ENCODE measurements around the gene C12orf75. TPM values are rescaled to one million over a fixed set of nuclear protein-coding genes. Genes with fewer than 3 reads are reported as not detected.

The C12orf75 gene
- total and polyA plus RNA-seq, 10 of the 15 experiments (the other 5 are each of a cell fraction or from before 2014, with no cell fraction given): 40.7 to 411 (median 159) TPM

DNA sequence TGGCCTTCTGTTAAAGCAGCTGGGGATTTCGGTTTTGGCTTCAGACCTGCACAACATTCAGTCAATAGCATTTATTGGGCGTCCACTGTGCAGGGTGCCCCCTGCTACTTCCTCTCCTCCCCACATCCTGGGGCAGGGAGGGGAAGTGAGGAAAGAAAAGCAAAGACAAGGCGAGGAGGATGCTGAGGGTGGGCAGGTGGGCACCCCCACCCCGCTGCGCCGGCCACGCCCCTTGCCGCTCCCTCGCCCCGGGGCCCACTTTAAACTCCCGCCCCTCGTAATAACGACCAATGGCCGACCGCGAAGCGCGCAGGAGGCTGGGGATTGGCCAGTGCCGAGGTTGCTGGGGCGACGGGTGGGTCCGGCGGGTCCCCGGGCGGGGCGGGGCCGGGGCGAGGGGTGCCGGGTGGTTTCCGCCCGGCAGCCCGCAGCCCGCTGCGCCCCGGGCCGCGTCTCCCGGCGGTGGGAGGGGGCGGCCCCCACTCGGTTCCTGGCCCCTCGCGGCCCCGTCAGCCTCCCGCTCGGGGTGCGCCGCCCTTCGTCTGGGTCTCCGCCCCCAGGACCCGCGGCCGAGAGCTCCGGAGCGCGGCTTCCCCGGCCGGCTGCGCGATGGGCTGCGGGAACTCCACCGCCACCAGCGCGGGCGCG, at the start of gene C12orf75 (continued):
- TF ChIP-seq, protein P1, sequence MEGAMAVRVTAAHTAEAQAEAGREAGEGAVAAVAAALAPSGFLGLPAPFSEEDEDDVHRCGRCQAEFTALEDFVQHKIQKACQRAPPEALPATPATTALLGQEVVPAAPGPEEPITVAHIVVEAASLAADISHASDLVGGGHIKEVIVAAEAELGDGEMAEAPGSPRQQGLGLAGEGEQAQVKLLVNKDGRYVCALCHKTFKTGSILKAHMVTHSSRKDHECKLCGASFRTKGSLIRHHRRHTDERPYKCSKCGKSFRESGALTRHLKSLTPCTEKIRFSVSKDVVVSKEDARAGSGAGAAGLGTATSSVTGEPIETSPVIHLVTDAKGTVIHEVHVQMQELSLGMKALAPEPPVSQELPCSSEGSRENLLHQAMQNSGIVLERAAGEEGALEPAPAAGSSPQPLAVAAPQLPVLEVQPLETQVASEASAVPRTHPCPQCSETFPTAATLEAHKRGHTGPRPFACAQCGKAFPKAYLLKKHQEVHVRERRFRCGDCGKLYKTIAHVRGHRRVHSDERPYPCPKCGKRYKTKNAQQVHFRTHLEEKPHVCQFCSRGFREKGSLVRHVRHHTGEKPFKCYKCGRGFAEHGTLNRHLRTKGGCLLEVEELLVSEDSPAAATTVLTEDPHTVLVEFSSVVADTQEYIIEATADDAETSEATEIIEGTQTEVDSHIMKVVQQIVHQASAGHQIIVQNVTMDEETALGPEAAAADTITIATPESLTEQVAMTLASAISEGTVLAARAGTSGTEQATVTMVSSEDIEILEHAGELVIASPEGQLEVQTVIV (IDR thresholded peaks at IDR 0.05; ENCODE audit: borderline replicate concordance, partially characterized antibody): no peak
- TF ChIP-seq ZNF24 (IDR thresholded peaks at IDR 0.05) (no peak), MTA2 (IDR thresholded peaks at IDR 0.05; ENCODE audit: low read depth) (no peak), EGR1 (IDR thresholded peaks at IDR 0.05; ENCODE audit: borderline replicate concordance in 1 of 2, low read depth in 2 of 2, low read length in 2 of 2) (peak in 1 of 2 experiments; percentile 37; a peak in 1 of 3 replicates), HDGF (IDR thresholded peaks at IDR 0.05) (peak; percentile 66; the same call in 1 of the 2 replicates), RBBP5 (conservative IDR thresholded peaks at IDR 0.05) (no peak), SUPT20H (IDR thresholded peaks at IDR 0.05; ENCODE audit: borderline replicate concordance, control insufficient read depth, low read depth, low read length) (no peak), TCF3 (IDR thresholded peaks at IDR 0.05; ENCODE audit: borderline replicate concordance, insufficient read depth, low read depth, low read length) (0 out of 2 replicates have a peak, but pooled peaks have one; percentile 6), POLR2A (IDR thresholded peaks at IDR 0.05; ENCODE audit: low read depth, low read length) (peak; percentile 65), SIN3A (IDR thresholded peaks at IDR 0.05; ENCODE audit: low read depth, low read length) (peak; percentile 94), ZNF622 (IDR thresholded peaks at IDR 0.05) (no peak), PAX5 (IDR thresholded peaks at IDR 0.05; ENCODE audit: borderline replicate concordance, low read depth, low read length) (peak; percentile 45; the same call in 1 of the 2 replicates), BMI1 (IDR thresholded peaks at IDR 0.05; ENCODE audit: borderline replicate concordance) (peak; percentile 70; the same call in 1 of the 2 replicates)
- TF ChIP-seq, protein P2, sequence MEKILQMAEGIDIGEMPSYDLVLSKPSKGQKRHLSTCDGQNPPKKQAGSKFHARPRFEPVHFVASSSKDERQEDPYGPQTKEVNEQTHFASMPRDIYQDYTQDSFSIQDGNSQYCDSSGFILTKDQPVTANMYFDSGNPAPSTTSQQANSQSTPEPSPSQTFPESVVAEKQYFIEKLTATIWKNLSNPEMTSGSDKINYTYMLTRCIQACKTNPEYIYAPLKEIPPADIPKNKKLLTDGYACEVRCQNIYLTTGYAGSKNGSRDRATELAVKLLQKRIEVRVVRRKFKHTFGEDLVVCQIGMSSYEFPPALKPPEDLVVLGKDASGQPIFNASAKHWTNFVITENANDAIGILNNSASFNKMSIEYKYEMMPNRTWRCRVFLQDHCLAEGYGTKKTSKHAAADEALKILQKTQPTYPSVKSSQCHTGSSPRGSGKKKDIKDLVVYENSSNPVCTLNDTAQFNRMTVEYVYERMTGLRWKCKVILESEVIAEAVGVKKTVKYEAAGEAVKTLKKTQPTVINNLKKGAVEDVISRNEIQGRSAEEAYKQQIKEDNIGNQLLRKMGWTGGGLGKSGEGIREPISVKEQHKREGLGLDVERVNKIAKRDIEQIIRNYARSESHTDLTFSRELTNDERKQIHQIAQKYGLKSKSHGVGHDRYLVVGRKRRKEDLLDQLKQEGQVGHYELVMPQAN (conservative IDR thresholded peaks at IDR 0.05): peak; percentile 96
- TF ChIP-seq, protein P3, sequence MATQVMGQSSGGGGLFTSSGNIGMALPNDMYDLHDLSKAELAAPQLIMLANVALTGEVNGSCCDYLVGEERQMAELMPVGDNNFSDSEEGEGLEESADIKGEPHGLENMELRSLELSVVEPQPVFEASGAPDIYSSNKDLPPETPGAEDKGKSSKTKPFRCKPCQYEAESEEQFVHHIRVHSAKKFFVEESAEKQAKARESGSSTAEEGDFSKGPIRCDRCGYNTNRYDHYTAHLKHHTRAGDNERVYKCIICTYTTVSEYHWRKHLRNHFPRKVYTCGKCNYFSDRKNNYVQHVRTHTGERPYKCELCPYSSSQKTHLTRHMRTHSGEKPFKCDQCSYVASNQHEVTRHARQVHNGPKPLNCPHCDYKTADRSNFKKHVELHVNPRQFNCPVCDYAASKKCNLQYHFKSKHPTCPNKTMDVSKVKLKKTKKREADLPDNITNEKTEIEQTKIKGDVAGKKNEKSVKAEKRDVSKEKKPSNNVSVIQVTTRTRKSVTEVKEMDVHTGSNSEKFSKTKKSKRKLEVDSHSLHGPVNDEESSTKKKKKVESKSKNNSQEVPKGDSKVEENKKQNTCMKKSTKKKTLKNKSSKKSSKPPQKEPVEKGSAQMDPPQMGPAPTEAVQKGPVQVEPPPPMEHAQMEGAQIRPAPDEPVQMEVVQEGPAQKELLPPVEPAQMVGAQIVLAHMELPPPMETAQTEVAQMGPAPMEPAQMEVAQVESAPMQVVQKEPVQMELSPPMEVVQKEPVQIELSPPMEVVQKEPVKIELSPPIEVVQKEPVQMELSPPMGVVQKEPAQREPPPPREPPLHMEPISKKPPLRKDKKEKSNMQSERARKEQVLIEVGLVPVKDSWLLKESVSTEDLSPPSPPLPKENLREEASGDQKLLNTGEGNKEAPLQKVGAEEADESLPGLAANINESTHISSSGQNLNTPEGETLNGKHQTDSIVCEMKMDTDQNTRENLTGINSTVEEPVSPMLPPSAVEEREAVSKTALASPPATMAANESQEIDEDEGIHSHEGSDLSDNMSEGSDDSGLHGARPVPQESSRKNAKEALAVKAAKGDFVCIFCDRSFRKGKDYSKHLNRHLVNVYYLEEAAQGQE (IDR thresholded peaks at IDR 0.05; ENCODE audit: low read depth, low read length): no peak
- TF ChIP-seq, protein P4, sequence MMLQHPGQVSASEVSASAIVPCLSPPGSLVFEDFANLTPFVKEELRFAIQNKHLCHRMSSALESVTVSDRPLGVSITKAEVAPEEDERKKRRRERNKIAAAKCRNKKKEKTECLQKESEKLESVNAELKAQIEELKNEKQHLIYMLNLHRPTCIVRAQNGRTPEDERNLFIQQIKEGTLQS (IDR thresholded peaks at IDR 0.05; ENCODE audit: borderline replicate concordance, extremely low read depth, low read depth, low read length): no peak
- TF ChIP-seq, protein P5, sequence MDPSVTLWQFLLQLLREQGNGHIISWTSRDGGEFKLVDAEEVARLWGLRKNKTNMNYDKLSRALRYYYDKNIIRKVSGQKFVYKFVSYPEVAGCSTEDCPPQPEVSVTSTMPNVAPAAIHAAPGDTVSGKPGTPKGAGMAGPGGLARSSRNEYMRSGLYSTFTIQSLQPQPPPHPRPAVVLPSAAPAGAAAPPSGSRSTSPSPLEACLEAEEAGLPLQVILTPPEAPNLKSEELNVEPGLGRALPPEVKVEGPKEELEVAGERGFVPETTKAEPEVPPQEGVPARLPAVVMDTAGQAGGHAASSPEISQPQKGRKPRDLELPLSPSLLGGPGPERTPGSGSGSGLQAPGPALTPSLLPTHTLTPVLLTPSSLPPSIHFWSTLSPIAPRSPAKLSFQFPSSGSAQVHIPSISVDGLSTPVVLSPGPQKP (IDR thresholded peaks at IDR 0.05; ENCODE audit: low read depth, low read length): no peak
- TF ChIP-seq, protein P6, sequence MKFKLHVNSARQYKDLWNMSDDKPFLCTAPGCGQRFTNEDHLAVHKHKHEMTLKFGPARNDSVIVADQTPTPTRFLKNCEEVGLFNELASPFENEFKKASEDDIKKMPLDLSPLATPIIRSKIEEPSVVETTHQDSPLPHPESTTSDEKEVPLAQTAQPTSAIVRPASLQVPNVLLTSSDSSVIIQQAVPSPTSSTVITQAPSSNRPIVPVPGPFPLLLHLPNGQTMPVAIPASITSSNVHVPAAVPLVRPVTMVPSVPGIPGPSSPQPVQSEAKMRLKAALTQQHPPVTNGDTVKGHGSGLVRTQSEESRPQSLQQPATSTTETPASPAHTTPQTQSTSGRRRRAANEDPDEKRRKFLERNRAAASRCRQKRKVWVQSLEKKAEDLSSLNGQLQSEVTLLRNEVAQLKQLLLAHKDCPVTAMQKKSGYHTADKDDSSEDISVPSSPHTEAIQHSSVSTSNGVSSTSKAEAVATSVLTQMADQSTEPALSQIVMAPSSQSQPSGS (IDR thresholded peaks at IDR 0.05; ENCODE audit: low read length): no peak
